Smooth muscle cell (in vitro differentiated cells): ENCODE results near the gene FAM83F. TPM values are rescaled to one million over a fixed set of nuclear protein-coding genes. Genes with fewer than 3 reads are reported as not detected.

ENCODE experiments used
- DNase-seq: peaks from one replicate; lab custom pipeline; 2025; ENCODE audit not compliant: unreplicated experiment; lab: John Stamatoyannopoulos, UW
- H2AFZ ChIP-seq: fragments of 200-600 bp; sonication (generic); 2 replicates; pipeline ENCODE4 v1.6.0; 2016; ENCODE audit warnings: antibody characterized with exemption, low read depth, mild to moderate bottlenecking
- H3F3A ChIP-seq: fragments of 200-600 bp; sonication (generic); 2 replicates; pipeline ENCODE4 v1.6.0; 2017; ENCODE audit warnings: antibody characterized with exemption, low read depth
- H3K27ac ChIP-seq: fragments of 200-600 bp; sonication (generic); 2 replicates; pipeline ENCODE4 v1.5.1; 2016; ENCODE audit warnings: low read depth, mild to moderate bottlenecking
- H3K27me3 ChIP-seq: fragments of 200-600 bp; sonication (generic); 2 replicates; pipeline ENCODE4 v1.6.1; 2016; ENCODE audit warnings: low read depth, mild to moderate bottlenecking
- H3K36me3 ChIP-seq: fragments of 200-600 bp; sonication (generic); 2 replicates; pipeline ENCODE4 v1.5.1; 2016; ENCODE audit warnings: low read depth
- H3K4me1 ChIP-seq: fragments of 200-600 bp; sonication (generic); 2 replicates; pipeline ENCODE4 v1.5.1; 2016; ENCODE audit warnings: low read depth
- H3K4me2 ChIP-seq: fragments of 200-600 bp; sonication (generic); 2 replicates; pipeline ENCODE4 v1.6.0; 2016; ENCODE audit warnings: mild to moderate bottlenecking
- H3K4me3 ChIP-seq: fragments of 200-600 bp; sonication (generic); 2 replicates; pipeline ENCODE4 v1.5.1; 2016; ENCODE audit warnings: mild to moderate bottlenecking
- H3K79me2 ChIP-seq: fragments of 200-600 bp; sonication (generic); 2 replicates; pipeline ENCODE4 v1.6.0; 2016; ENCODE audit warnings: low read depth, mild to moderate bottlenecking
- H3K9ac ChIP-seq: fragments of 200-600 bp; sonication (generic); 2 replicates; pipeline ENCODE4 v1.6.0; 2016; ENCODE audit warnings: low read depth
- H3K9me3 ChIP-seq: fragments of 200-600 bp; sonication (generic); replicated peaks from 2 replicates; pipeline ENCODE4 v1.5.1; 2016; ENCODE audit warnings: low read depth
- H4K20me1 ChIP-seq: fragments of 200-600 bp; sonication (generic); 2 replicates; pipeline ENCODE4 v1.6.0; 2016; ENCODE audit warnings: low read depth
- CTCF ChIP-seq: fragments of 200-600 bp; sonication (generic); IDR thresholded peaks from 2 replicates; pipeline ENCODE4 v1.5.1; 2017; ENCODE audit warnings: borderline replicate concordance, mild to moderate bottlenecking, antibody characterized with exemption; ENCODE audit not compliant: insufficient read depth, poor library complexity, severe bottlenecking
- WGBS: methylation state at CpG from one replicate; pipeline ENCODE4 v1.1.7; 2016; ENCODE audit warnings: low lambda C conversion rate; 5-methylcytosine and 5-hydroxymethylcytosine counted together
- polyA plus RNA-seq: library from polyadenylated mRNA; unstranded; fragments of >200 nt; fragmentation: Nextera tagmentation; extraction: Ambion mirVana; gene quantifications from 2 replicates; pipeline ENCODE4 v1.2.1, GENCODE V29; 2016
- total RNA-seq: library from RNA; depleted of rRNA; stranded (reverse); fragments of >200 nt; gene quantifications from 2 replicates; pipeline ENCODE4 v1.2.3, GENCODE V29; 2014

The FAM83F gene
- total and polyA plus RNA-seq, 2 experiments from 2014 or later, result 1.4 to 1.6 TPM

GRCh38 chr22:40055143-40055883 lies 60.6 kb downstream of the FAM83F start:
- peaks cover 73% of the 10 kb centered on the region for H4K20me1 ChIP-seq
- TF ChIP-seq CTCF, result no peak
- 78% methylated on average over 8 of the region's 8 CpGs for WGBS

GRCh38 chr22:40056154-40056553 lies 61.4 kb downstream of the FAM83F start:
- Histone ChIP-seq H3K27ac (no peak overlapping the region), H3K4me3 (no peak overlapping the region), H3K4me2 (no peak overlapping the region), H2AFZ (no peak overlapping the region), H4K20me1 (peaks cover 71% of the 10 kb centered on the region), H3K36me3 (no peaks in the 10 kb centered on the region), H3K9me3 (no peaks in the 10 kb centered on the region), H3K4me1 (no peaks in the 10 kb centered on the region), H3F3A (no peaks in the 10 kb centered on the region), H3K79me2 (peaks cover 5% of the 10 kb centered on the region), H3K27me3 (no peaks in the 10 kb centered on the region), H3K9ac (no peak overlapping the region)
- TF ChIP-seq CTCF, result no peak
- no peak for DNase-seq
- 64% methylated on average over 4 of the region's 4 CpGs for WGBS

More at GRCh38 chr22:40055143-40055883, 60.6 kb downstream of the FAM83F start:
- Histone ChIP-seq H3K27me3 (no peaks in the 10 kb centered on the region), H3F3A (no peaks in the 10 kb centered on the region), H3K36me3 (no peaks in the 10 kb centered on the region), H2AFZ (no peak overlapping the region), H3K4me1 (no peaks in the 10 kb centered on the region), H3K9me3 (no peaks in the 10 kb centered on the region), H3K27ac (no peak overlapping the region), H3K4me3 (no peak overlapping the region), H3K79me2 (peaks cover 5% of the 10 kb centered on the region), H3K4me2 (no peak overlapping the region), H3K9ac (no peak overlapping the region)
- no peak for DNase-seq

GRCh38 chr22:40056559-40056958 lies 61.8 kb downstream of the FAM83F start:
- H3K9me3 ChIP-seq, result no peaks in the 10 kb centered on the region
- no peaks in the 10 kb centered on the region for H3K27me3 ChIP-seq
- TF ChIP-seq CTCF, result no peak
- no peaks in the 10 kb centered on the region for H3F3A ChIP-seq
- peaks cover 71% of the 10 kb centered on the region for H4K20me1 ChIP-seq
- H3K79me2 ChIP-seq, result peaks cover 5% of the 10 kb centered on the region
- H2AFZ ChIP-seq, result no peak overlapping the region
- H3K4me3 ChIP-seq, result no peak overlapping the region
- H3K4me1 ChIP-seq, result no peaks in the 10 kb centered on the region
- DNase-seq, result no peak
- 93% methylated on average over 3 of the region's 3 CpGs for WGBS
- H3K36me3 ChIP-seq, result no peaks in the 10 kb centered on the region
- no peak overlapping the region for H3K27ac ChIP-seq
- H3K4me2 ChIP-seq, result no peak overlapping the region
- H3K9ac ChIP-seq, result no peak overlapping the region

- Histone ChIP-seq H3K4me1 (no peaks in the 10 kb centered on the region), H3K27me3 (no peaks in the 10 kb centered on the region), H3K79me2 (no peaks in the 10 kb centered on the region), H3K9ac (no peak overlapping the region), H4K20me1 (peaks cover 67% of the 10 kb centered on the region), H3F3A (no peaks in the 10 kb centered on the region), H3K36me3 (no peaks in the 10 kb centered on the region), H3K4me3 (no peak overlapping the region), H2AFZ (no peak overlapping the region), H3K9me3 (no peaks in the 10 kb centered on the region), H3K4me2 (no peak overlapping the region), H3K27ac (no peak overlapping the region)
- TF ChIP-seq CTCF, result no peak
- no peak for DNase-seq
Measured at GRCh38 chr22:40057652-40058051, 62.9 kb downstream of the FAM83F start.
